Thoracic aorta (tissue), 2 donors: ENCODE measurements around the gene JPT2. TPM values are rescaled to one million over a fixed set of nuclear protein-coding genes. Genes with fewer than 3 reads are reported as not detected.

ENCODE experiments used
- ATAC-seq: fragments of 150-250 bp; one replicate; pipeline ENCODE4 v1.8.0; 2017; ENCODE audit warnings: low read depth; ENCODE audit not compliant: insufficient number of reproducible peaks, low FRiP score
- DNase-seq: peaks from one replicate; pipeline ENCODE4 v3.0.0-alpha.2; 2020; ENCODE audit warnings: low spot score
- H3K27ac ChIP-seq, 2 donors: fragments of 200-600 bp; sonication (generic); 1 replicate in 1 of 2; 2 replicates in 1 of 2; pipeline ENCODE4 v1.5.1; 2016; ENCODE audit warnings: mild to moderate bottlenecking in 2 of 2, moderate library complexity in 2 of 2
- H3K27me3 ChIP-seq: fragments of 200-600 bp; sonication (generic); replicated peaks from 2 replicates; pipeline ENCODE4 v1.6.0; 2016; ENCODE audit warnings: mild to moderate bottlenecking; ENCODE audit not compliant: insufficient read depth
- H3K36me3 ChIP-seq: fragments of 200-600 bp; sonication (generic); one replicate; pipeline ENCODE4 v1.5.1; 2016
- H3K4me1 ChIP-seq, 2 donors: fragments of 200-600 bp; sonication (generic); 1 replicate in 1 of 2; 2 replicates in 1 of 2; pipeline versions ENCODE4 v1.5.1 to v1.6.0; 2016; ENCODE audit warnings: low read depth in 2 of 2, mild to moderate bottlenecking in 1 of 2; ENCODE audit not compliant: control insufficient read depth in 1 of 2
- H3K4me3 ChIP-seq: fragments of 200-600 bp; sonication (generic); 2 replicates; pipeline ENCODE4 v1.5.1; 2016; ENCODE audit warnings: mild to moderate bottlenecking
- H3K9me3 ChIP-seq: fragments of 200-600 bp; sonication (generic); 2 replicates; pipeline ENCODE4 v1.5.1; 2016
- CTCF ChIP-seq: fragments of 200-600 bp; sonication (generic); IDR thresholded peaks from one replicate; pipeline ENCODE4 v1.5.1; 2019; ENCODE audit warnings: antibody characterized with exemption
- total RNA-seq, 2 donors: library from RNA; depleted of rRNA; stranded (reverse); fragments of >200 nt; gene quantifications; one replicate each; pipeline versions ENCODE4 v1.1.0 to v1.2.3, GENCODE V29; 2016

The JPT2 gene
- total RNA-seq, 2 donors from 2014 or later: 17.1 to 26.1 TPM

GRCh38 chr16:1642753-1643152 is 35.3 kb upstream of the JPT2 start:
- no peak for TF ChIP-seq CTCF
- Histone ChIP-seq H3K4me1 (no peaks in the 10 kb centered on the region), H3K4me3 (no peak overlapping the region), H3K27me3 (no peaks in the 10 kb centered on the region), H3K27ac (no peak overlapping the region), H3K9me3 (no peaks in the 10 kb centered on the region), H3K36me3 (peaks cover 58% of the 10 kb centered on the region)
- ATAC-seq: no peak
- no peak for DNase-seq

GRCh38 chr16:1643521-1643920 is 34.6 kb upstream of the JPT2 start:
- no peak overlapping the region for H3K4me3 ChIP-seq
- TF ChIP-seq CTCF: no peak
- H3K9me3 ChIP-seq: no peaks in the 10 kb centered on the region
- peaks cover 50% of the 10 kb centered on the region for H3K36me3 ChIP-seq
- no peak for DNase-seq
- no peak overlapping the region for H3K27ac ChIP-seq
- no peak for ATAC-seq
- no peaks in the 10 kb centered on the region for H3K4me1 ChIP-seq
- no peaks in the 10 kb centered on the region for H3K27me3 ChIP-seq

GRCh38 chr16:1645914-1646525 is 32.1 kb upstream of the JPT2 start:
- Histone ChIP-seq H3K27me3 (no peaks in the 10 kb centered on the region), H3K27ac (no peak overlapping the region), H3K36me3 (peaks cover 41% of the 10 kb centered on the region), H3K4me3 (no peak overlapping the region), H3K4me1 (no peaks in the 10 kb centered on the region), H3K9me3 (no peaks in the 10 kb centered on the region)
- DNase-seq (no peak), ATAC-seq (no peak)
- TF ChIP-seq CTCF: no peak

GRCh38 chr16:1647856-1648255 is 30.2 kb upstream of the JPT2 start:
- ATAC-seq (no peak), DNase-seq (no peak)

GRCh38 chr16:1650131-1650530 is 27.9 kb upstream of the JPT2 start:
- no peaks in the 10 kb centered on the region for H3K4me1 ChIP-seq
- no peak overlapping the region for H3K27ac ChIP-seq
- no peaks in the 10 kb centered on the region for H3K27me3 ChIP-seq
- DNase-seq (no peak), ATAC-seq (no peak)
- H3K4me3 ChIP-seq: no peak overlapping the region
- TF ChIP-seq CTCF: no peak
- peaks cover 27% of the 10 kb centered on the region for H3K36me3 ChIP-seq
- no peaks in the 10 kb centered on the region for H3K9me3 ChIP-seq

More at GRCh38 chr16:1647856-1648255, 30.2 kb upstream of the JPT2 start:
- Histone ChIP-seq H3K27me3 (no peaks in the 10 kb centered on the region), H3K27ac (no peak overlapping the region), H3K4me3 (no peak overlapping the region), H3K4me1 (no peaks in the 10 kb centered on the region), H3K9me3 (no peaks in the 10 kb centered on the region), H3K36me3 (peaks cover 29% of the 10 kb centered on the region)
- TF ChIP-seq CTCF: no peak
